Measurements from ENCODE around the gene DDX4.
"Not testable (repeated sequence)": the region's sequence is repeated elsewhere in the genome, so short reads cannot be mapped to it uniquely, and the experiment has no call there.

GRCh38 chr5:55808814-55809213 is 71.0 kb downstream of the DDX4 start:
- TF ChIP-seq POLR2A, POLR2AphosphoS5 (IDR thresholded peaks at IDR 0.05): not testable (repeated sequence)
- TF ChIP-seq, protein P1, sequence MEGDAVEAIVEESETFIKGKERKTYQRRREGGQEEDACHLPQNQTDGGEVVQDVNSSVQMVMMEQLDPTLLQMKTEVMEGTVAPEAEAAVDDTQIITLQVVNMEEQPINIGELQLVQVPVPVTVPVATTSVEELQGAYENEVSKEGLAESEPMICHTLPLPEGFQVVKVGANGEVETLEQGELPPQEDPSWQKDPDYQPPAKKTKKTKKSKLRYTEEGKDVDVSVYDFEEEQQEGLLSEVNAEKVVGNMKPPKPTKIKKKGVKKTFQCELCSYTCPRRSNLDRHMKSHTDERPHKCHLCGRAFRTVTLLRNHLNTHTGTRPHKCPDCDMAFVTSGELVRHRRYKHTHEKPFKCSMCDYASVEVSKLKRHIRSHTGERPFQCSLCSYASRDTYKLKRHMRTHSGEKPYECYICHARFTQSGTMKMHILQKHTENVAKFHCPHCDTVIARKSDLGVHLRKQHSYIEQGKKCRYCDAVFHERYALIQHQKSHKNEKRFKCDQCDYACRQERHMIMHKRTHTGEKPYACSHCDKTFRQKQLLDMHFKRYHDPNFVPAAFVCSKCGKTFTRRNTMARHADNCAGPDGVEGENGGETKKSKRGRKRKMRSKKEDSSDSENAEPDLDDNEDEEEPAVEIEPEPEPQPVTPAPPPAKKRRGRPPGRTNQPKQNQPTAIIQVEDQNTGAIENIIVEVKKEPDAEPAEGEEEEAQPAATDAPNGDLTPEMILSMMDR (IDR thresholded peaks at IDR 0.05): not testable (repeated sequence)
